HCT116 (cell line): ENCODE measurements around the gene PHGDH. TPM values are rescaled to one million over a fixed set of nuclear protein-coding genes. Genes with fewer than 3 reads are reported as not detected.

Experiments
- ATAC-seq: fragments of 200-7000 bp; cut with Tn5 transposase; 2 replicates; pipeline ENCODE4 v1.9.1; 2020; ENCODE audit warnings: mild to moderate bottlenecking, moderate library complexity
- BruUV-seq: library from RNA; stranded (reverse); fragments of 400-500 nt; replicated peaks from 2 replicates; lab custom pipeline; 2021; lab: Mats Ljungman, UMichigan
- CTCF ChIA-PET: fragments of 300-600 bp; sonication (Branson Sonifier 250); formaldehyde crosslinking; loops from one replicate; lab custom pipeline; 2021; ENCODE audit warnings: antibody characterized with exemption; lab: Charles Lee
- POLR2A ChIA-PET: fragments of 300-600, 350-600 bp; sonication (Branson Sonifier 250); formaldehyde crosslinking; loops from one replicate; lab custom pipeline; 2021; ENCODE audit warnings: antibody characterized with exemption; lab: Charles Lee
- RAD21 ChIA-PET, 2 experiments: fragments of 300-600 bp; sonication (Branson Sonifier 250); formaldehyde crosslinking; loops; one replicate each; lab custom pipeline; 2023; ENCODE audit warnings: low total read pairs in 2 of 2; ENCODE audit not compliant: uncharacterized antibody in 2 of 2, unreplicated experiment in 2 of 2, low non-redundant PET in 1 of 2; lab: Charles Lee
- DNase-seq: peaks from one replicate; pipeline ENCODE4 v3.0.0-alpha.2; 2010; ENCODE audit warnings: low read depth, low spot score
- H2AFZ ChIP-seq: fragments of 200-600 bp; shearing (Covaris generic), sonication (generic); 2 replicates; pipeline ENCODE4 v1.6.1; 2017; ENCODE audit warnings: low read depth, mixed run types, mixed read lengths, antibody characterized with exemption, low read length; ENCODE audit not compliant: poor library complexity, severe bottlenecking
- H3K27ac ChIP-seq: 2 replicates; pipeline ENCODE4 v1.5.1; 2012; ENCODE audit warnings: low read depth, low read length
- H3K27me3 ChIP-seq: fragments of 200-600 bp; sonication (generic); 2 replicates; pipeline ENCODE4 v1.6.1; 2016; ENCODE audit warnings: mixed run types, low read length, mixed read lengths; ENCODE audit not compliant: insufficient read depth
- H3K36me3 ChIP-seq, 2 experiments: fragments of 200-500 bp in 1 of 2; fragments of 200-600 bp in 1 of 2; sonication (Bioruptor generic) in 1 of 2; sonication (generic) in 1 of 2; 2 replicates each; pipeline versions ENCODE4 v1.5.1 to v1.6.1; 2014 to 2016; ENCODE audit warnings: low read length in 2 of 2, inconsistent platforms in 1 of 2, mixed read lengths in 1 of 2, mixed run types in 1 of 2; ENCODE audit not compliant: insufficient read depth in 2 of 2, control insufficient read depth in 1 of 2
- H3K4me1 ChIP-seq, 2 experiments: fragments of 200-600 bp in 1 of 2; sonication (generic) in 1 of 2; 2 replicates each; pipeline versions ENCODE4 v1.5.1 to v1.6.1; 2012 to 2017; ENCODE audit warnings: low read length in 2 of 2, inconsistent platforms in 1 of 2, mild to moderate bottlenecking in 1 of 2, mixed read lengths in 1 of 2, mixed run types in 1 of 2, moderate library complexity in 1 of 2; ENCODE audit not compliant: insufficient read depth in 2 of 2, control insufficient read depth in 1 of 2
- H3K4me2 ChIP-seq: fragments of 200-600 bp; sonication (generic); 2 replicates; pipeline ENCODE4 v1.6.1; 2017; ENCODE audit warnings: mixed run types, low read length, mixed read lengths
- H3K4me3 ChIP-seq, 2 experiments: fragments of 200-600 bp in 1 of 2; sonication (generic) in 1 of 2; replicated peaks in 1 of 2; 2 replicates each; pipeline ENCODE4 v1.5.1; 2011 to 2016; ENCODE audit warnings: low read length in 2 of 2, control low read depth in 1 of 2, low read depth in 1 of 2, mild to moderate bottlenecking in 1 of 2, mixed read lengths in 1 of 2, mixed run types in 1 of 2
- H3K79me2 ChIP-seq: fragments of 200-600 bp; sonication (generic); 2 replicates; pipeline ENCODE4 v1.6.1; 2017; ENCODE audit warnings: mild to moderate bottlenecking, mixed run types, low read length, moderate library complexity, mixed read lengths; ENCODE audit not compliant: insufficient read depth
- H3K9ac ChIP-seq: fragments of 200-600 bp; sonication (generic); 2 replicates; pipeline ENCODE4 v1.6.1; 2016; ENCODE audit warnings: low read length, mixed read lengths
- H3K9me2 ChIP-seq: fragments of 200-600 bp; sonication (generic), shearing (Covaris generic); 2 replicates; pipeline ENCODE4 v1.6.1; 2017; ENCODE audit warnings: mixed run types, mild to moderate bottlenecking, moderate library complexity; ENCODE audit not compliant: insufficient read depth
- H3K9me3 ChIP-seq, 2 experiments: fragments of 200-500 bp in 1 of 2; fragments of 200-600 bp in 1 of 2; sonication (Bioruptor generic) in 1 of 2; sonication (generic) in 1 of 2; 2 replicates each; pipeline ENCODE4 v1.6.1; 2014 to 2017; ENCODE audit warnings: low read length in 2 of 2, mixed read lengths in 2 of 2, inconsistent platforms in 1 of 2, low read depth in 1 of 2, mild to moderate bottlenecking in 1 of 2, mixed run types in 1 of 2, moderate library complexity in 1 of 2; ENCODE audit not compliant: control insufficient read depth in 1 of 2, insufficient read depth in 1 of 2
- H4K20me1 ChIP-seq: fragments of 200-600 bp; sonication (generic), shearing (Covaris generic); 2 replicates; pipeline ENCODE4 v1.6.1; 2017; ENCODE audit warnings: mixed run types, mild to moderate bottlenecking, moderate library complexity; ENCODE audit not compliant: insufficient read depth
- EGR1 ChIP-seq: IDR thresholded peaks from 2 replicates; pipeline ENCODE4 v1.6.1; 2012; ENCODE audit warnings: low read depth
- EZH2 ChIP-seq: fragments of 200-600 bp; sonication (generic); IDR thresholded peaks from 2 replicates; pipeline ENCODE4 v1.6.1; 2017; ENCODE audit warnings: antibody characterized with exemption, mixed run types
- EZH2phosphoT487 ChIP-seq: fragments of 200-600 bp; IDR thresholded peaks from 2 replicates; pipeline ENCODE4 v1.6.1; 2018; ENCODE audit warnings: antibody characterized with exemption, borderline replicate concordance
- POLR2AphosphoS5 ChIP-seq: IDR thresholded peaks from 2 replicates; pipeline ENCODE4 v1.6.1; 2011; ENCODE audit warnings: mild to moderate bottlenecking, low read depth, low read length, moderate library complexity
- SIN3A ChIP-seq: IDR thresholded peaks from 2 replicates; pipeline ENCODE4 v1.6.1; 2012; ENCODE audit warnings: low read depth
- ZNF274 ChIP-seq: fragments of 200-500 bp; sonication (Bioruptor generic); IDR thresholded peaks from 2 replicates; pipeline ENCODE4 v1.6.1; 2014; ENCODE audit warnings: mild to moderate bottlenecking, low read depth, low read length, inconsistent platforms
- intact Hi-C: fragments of 100-400 bp; cut with micrococcal nuclease; formaldehyde crosslinking; loops from 2 replicates; pipeline ENCODE4 v1.10.0; 2022
- total RNA-seq: library from RNA; stranded (reverse); gene quantifications from one replicate; pipeline ENCODE4 v1.2.1, GENCODE V29; 2021; ENCODE audit not compliant: unreplicated experiment
- TF ChIP-seq, protein P1 (sequence below): IDR thresholded peaks from 2 replicates; pipeline ENCODE4 v1.6.1; 2012
- TF ChIP-seq, protein P2 (sequence below): IDR thresholded peaks from 2 replicates; pipeline ENCODE4 v1.6.1; 2011; ENCODE audit warnings: mild to moderate bottlenecking, low read length, moderate library complexity; ENCODE audit not compliant: insufficient replicate concordance; ENCODE audit errors: extremely low read depth

The PHGDH gene
- total RNA-seq, 1 experiment from 2014 or later = 187 TPM

GRCh38 chr1:119774746-119775490 is 63.2 kb downstream of the PHGDH start:
- Histone ChIP-seq H3K9me2 (no peaks in the 10 kb centered on the region), H3K27me3 (no peaks in the 10 kb centered on the region), H3K9me3 (no peaks in the 10 kb centered on the region), H4K20me1 (no peaks in the 10 kb centered on the region), H3K27ac (no peak overlapping the region), H2AFZ (no peak overlapping the region), H3K4me3 (no peak overlapping the region), H3K4me2 (no peak overlapping the region), H3K4me1 (peaks cover 2 to 7% of the 10 kb centered on the region in 2 experiments; a peak in 2 of 4 replicates), H3K9ac (no peak overlapping the region), H3K36me3 (no peaks in the 10 kb centered on the region), H3K79me2 (no peaks in the 10 kb centered on the region)
- ChIA-PET CTCF (interaction anchor here (0.6 kb wide), 1 partner anchor 34 kb away, joined by 3 read pairs; no protein-coding TSS in a partner anchor), POLR2A (no interaction called here), RAD21 (no interaction called here)
- DNase-seq = no peak
- intact Hi-C loops = no loop called here
- TF ChIP-seq POLR2AphosphoS5 (no peak), ZNF274 (no peak), EZH2phosphoT487 (no peak), EZH2 (no peak)
- TF ChIP-seq, protein P1, sequence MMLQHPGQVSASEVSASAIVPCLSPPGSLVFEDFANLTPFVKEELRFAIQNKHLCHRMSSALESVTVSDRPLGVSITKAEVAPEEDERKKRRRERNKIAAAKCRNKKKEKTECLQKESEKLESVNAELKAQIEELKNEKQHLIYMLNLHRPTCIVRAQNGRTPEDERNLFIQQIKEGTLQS = no peak
- no TSS peak for BruUV-seq
- no peak for ATAC-seq

- POLR2A ChIA-PET = no interaction called here
- no peak for ATAC-seq
- intact Hi-C loops = no loop called here
Observed at GRCh38 chr1:119778359-119778758, 66.6 kb downstream of the PHGDH start.

More at GRCh38 chr1:119778359-119778758, 66.6 kb downstream of the PHGDH start:
- H4K20me1 ChIP-seq = no peaks in the 10 kb centered on the region
- RAD21 ChIA-PET = no interaction called here
- no peak overlapping the region for H2AFZ ChIP-seq
- no TSS peak for BruUV-seq
- no peaks in the 10 kb centered on the region for H3K27me3 ChIP-seq
- no peaks in the 10 kb centered on the region for H3K9me3 ChIP-seq
- no peaks in the 10 kb centered on the region for H3K36me3 ChIP-seq
- H3K4me2 ChIP-seq = no peak overlapping the region
- H3K4me3 ChIP-seq = no peak overlapping the region
- H3K9me2 ChIP-seq = no peaks in the 10 kb centered on the region
- H3K79me2 ChIP-seq = no peaks in the 10 kb centered on the region
- H3K4me1 ChIP-seq = peaks cover 2 to 7% of the 10 kb centered on the region in 2 experiments; a peak in 2 of 4 replicates
- H3K9ac ChIP-seq = no peak overlapping the region
- TF ChIP-seq, protein P2, sequence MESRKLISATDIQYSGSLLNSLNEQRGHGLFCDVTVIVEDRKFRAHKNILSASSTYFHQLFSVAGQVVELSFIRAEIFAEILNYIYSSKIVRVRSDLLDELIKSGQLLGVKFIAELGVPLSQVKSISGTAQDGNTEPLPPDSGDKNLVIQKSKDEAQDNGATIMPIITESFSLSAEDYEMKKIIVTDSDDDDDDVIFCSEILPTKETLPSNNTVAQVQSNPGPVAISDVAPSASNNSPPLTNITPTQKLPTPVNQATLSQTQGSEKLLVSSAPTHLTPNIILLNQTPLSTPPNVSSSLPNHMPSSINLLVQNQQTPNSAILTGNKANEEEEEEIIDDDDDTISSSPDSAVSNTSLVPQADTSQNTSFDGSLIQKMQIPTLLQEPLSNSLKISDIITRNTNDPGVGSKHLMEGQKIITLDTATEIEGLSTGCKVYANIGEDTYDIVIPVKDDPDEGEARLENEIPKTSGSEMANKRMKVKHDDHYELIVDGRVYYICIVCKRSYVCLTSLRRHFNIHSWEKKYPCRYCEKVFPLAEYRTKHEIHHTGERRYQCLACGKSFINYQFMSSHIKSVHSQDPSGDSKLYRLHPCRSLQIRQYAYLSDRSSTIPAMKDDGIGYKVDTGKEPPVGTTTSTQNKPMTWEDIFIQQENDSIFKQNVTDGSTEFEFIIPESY = no peak
- TF ChIP-seq EGR1 = no peak
- TF ChIP-seq SIN3A = no peak
- no peak for TF ChIP-seq EZH2phosphoT487
- TF ChIP-seq, protein P1 = no peak
- TF ChIP-seq ZNF274 = no peak
- DNase-seq = no peak
- CTCF ChIA-PET = no interaction called here
- no peak overlapping the region for H3K27ac ChIP-seq
